ENCODE data around the gene PPP6R2.

- no peak for TF ChIP-seq CTCF (IDR thresholded peaks at IDR 0.05; ENCODE audit: poor library complexity, severe bottlenecking)
- no peak for TF ChIP-seq SMC3 (conservative IDR thresholded peaks at IDR 0.05; ENCODE audit: poor library complexity)
Observed at GRCh38 chr22:50461979-50462540, 118.9 kb downstream of the PPP6R2 start.

Measured in neural cell (in vitro differentiated cells).